GM19023 (cell line): Measurements from ENCODE around the gene GPR22.

Source experiments
- ATAC-seq: cut with Tn5 transposase; IDR thresholded peaks from one replicate; pipeline ENCODE4 v1.9.1; 2021; ENCODE audit warnings: mild to moderate bottlenecking, moderate library complexity; ENCODE audit not compliant: unreplicated experiment

Gene GPR22, protein sequence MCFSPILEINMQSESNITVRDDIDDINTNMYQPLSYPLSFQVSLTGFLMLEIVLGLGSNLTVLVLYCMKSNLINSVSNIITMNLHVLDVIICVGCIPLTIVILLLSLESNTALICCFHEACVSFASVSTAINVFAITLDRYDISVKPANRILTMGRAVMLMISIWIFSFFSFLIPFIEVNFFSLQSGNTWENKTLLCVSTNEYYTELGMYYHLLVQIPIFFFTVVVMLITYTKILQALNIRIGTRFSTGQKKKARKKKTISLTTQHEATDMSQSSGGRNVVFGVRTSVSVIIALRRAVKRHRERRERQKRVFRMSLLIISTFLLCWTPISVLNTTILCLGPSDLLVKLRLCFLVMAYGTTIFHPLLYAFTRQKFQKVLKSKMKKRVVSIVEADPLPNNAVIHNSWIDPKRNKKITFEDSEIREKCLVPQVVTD

DNA sequence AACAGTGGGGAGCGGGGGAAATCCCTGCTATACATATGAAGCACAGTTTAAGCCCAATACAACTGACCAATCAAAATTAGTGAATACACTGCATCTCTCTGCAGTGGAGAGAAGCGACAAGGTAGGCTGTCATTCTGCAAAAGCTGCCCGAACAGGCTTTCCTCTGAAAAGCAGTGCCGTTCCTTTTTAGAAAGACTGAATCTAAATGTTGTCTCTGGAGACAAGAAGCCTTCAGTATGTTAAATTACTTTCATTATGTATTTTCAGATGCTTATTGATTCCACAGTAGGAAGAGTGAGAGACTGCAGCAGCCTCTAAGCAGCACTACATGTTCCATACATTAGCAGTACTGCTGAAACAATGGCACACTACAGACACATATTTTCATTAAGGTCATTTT lies at the start of gene GPR22:
TSS of gene GPR22 (plus strand) at position 129 of the 400 bp plus-strand sequence. CDS start 4,004 bp downstream, outside the sequence.
- no peak for ATAC-seq

DNA sequence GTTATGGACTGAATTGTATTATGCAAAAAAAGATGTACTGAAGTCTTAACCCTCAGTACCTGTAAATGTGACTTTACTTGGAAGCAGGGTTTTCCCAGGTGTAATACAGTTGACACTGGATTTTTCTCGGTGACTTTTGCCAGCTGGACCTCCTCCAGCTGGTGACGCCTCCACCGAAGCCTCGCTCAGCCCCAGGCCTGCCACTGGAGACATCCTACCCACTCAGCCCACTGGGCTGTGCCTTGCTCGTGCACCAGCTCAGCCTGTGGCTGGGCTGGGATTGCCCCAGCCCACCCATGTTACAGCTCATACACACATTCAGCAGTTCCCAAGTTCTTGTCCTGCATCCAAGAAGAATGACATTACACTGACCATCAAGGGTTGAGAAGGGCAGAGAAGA lies 42.4 kb upstream of the GPR22 start:
- ATAC-seq: no peak

- no peak for ATAC-seq
Measured at GRCh38 chr7:107428642-107429041, 41.2 kb upstream of the GPR22 start.

DNA sequence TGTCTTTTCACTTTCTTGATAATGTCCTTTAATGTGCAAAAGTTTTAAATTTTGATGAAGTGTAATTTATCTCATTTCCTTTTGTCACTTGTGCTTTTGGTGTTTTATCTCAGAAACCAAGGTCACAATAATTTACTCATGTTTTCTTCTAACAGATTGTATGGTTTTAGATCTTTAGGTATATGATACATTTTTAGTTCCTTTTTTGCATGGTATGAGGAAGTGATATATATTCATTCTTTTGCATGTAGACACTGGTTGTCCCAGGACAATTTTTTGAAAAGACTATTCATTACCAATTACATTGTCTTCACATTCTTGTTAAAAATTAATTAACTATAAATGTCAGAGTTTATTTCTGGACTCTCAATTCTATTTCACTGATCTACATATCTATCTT lies 39.8 kb upstream of the GPR22 start:
- ATAC-seq: no peak

- ATAC-seq: no peak
Measured at GRCh38 chr7:107432261-107432660, 37.6 kb upstream of the GPR22 start.

DNA sequence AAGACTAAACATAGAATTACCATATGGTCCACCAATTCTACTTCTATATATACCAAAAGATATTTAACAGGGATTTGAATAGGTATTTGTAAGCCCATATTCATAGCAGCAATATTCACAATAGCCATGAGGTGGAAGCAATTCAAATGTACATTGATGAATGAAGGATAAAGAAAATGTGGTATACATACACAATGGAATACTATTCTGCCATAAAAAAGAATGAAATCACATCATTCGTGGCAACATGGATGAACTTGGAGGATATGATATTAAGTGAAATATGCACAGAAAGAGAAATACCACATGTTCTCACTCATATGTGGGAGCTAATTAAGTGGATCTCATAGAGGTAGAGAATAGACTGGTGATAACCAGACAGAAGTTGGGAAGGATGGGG lies 34.1 kb upstream of the GPR22 start:
- no peak for ATAC-seq

- no peak for ATAC-seq
Measured at GRCh38 chr7:107439025-107439424, 30.8 kb upstream of the GPR22 start.

- ATAC-seq: no peak
Measured at GRCh38 chr7:107441581-107442422, 28.1 kb upstream of the GPR22 start.

DNA sequence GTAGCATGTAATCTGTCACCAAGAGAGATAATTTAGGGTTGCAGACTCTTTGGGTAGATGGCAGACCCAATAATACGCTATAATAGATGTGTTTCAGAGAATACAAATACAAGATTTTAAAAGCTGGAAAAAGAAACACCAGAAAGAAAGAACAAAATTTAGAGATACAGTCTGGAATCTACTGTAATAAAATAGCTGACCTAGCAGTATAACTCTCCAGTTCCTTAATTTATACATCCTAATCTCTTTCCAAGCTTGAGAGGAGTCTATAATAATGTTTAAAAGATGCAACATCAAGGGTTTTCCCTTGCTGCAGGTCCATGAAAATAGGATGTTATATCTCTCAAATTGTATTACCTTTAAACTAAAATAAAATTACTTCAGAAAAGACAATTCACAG lies 27.2 kb upstream of the GPR22 start:
- no peak for ATAC-seq

- ATAC-seq: no peak
Measured at GRCh38 chr7:107446531-107446930, 23.3 kb upstream of the GPR22 start.

DNA sequence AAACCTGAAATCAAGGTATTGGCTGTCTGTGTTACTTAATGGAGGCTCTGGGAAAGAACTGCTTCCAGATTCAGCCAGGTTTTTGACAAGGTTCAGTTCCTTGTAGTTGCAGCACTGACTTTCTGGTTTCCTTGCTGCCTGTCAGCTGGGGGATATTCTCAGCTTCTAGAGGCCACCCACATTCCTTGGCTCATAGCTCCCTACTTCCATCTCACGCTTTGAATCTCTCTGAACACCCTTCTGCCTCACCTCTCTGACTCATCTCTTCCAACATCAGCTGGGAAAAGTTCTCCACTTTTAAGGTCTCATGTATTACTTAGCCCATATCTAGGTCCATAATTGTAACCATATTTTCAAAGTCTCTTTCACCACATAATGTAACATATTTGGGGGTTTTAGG lies 22.9 kb upstream of the GPR22 start:
- no peak for ATAC-seq

GRCh38 chr7:107450970-107451369 lies 18.9 kb upstream of the GPR22 start:
- ATAC-seq: no peak

DNA sequence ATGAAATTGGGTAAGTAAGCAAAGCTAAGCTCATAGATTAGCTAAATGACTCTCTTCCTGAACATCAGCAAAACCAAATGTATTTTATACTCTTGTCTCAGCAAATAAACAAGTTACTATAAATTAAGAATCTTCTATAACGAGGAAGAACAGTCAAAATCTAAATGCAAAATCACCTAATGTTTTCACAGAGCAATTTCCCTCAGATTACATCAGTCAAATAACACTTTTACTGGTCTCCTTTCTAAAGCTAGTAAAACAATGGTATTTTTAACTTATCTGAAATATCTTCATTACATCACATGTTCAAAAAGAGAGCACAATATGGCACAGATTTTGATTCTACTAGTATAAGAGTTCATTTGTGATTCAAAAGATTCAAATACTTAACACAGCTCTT lies 16.5 kb upstream of the GPR22 start:
- ATAC-seq: no peak

DNA sequence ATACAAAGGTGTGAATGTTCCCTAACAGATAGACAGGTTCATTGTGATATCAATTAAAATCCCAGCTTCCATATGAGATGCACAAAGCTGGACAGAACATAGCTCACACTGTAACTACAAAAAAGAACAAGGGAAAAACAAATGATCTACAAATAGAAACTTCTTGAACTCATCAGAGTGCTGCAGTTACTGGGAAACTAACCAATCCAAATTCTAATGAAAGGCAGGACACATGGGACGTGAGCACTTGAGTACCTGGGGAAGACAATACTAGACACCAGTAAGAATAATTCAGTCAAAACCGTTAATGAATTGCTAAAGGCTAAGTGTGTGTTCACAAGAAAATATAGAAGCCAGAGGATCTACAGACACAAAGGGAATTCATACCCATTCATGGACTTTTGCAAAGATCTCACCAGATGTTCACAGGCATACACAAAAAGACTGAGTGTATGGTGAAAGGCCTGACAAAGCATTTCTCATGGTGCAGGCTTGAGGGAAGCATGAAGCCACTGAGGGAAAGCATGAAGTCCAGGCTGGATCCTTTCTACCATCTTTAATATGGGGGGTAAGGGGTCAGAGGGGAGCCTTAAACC lies 7.8 kb upstream of the GPR22 start:
- ATAC-seq: no peak

- ATAC-seq: no peak
Measured at GRCh38 chr7:107463139-107464078, 6.4 kb upstream of the GPR22 start.

DNA sequence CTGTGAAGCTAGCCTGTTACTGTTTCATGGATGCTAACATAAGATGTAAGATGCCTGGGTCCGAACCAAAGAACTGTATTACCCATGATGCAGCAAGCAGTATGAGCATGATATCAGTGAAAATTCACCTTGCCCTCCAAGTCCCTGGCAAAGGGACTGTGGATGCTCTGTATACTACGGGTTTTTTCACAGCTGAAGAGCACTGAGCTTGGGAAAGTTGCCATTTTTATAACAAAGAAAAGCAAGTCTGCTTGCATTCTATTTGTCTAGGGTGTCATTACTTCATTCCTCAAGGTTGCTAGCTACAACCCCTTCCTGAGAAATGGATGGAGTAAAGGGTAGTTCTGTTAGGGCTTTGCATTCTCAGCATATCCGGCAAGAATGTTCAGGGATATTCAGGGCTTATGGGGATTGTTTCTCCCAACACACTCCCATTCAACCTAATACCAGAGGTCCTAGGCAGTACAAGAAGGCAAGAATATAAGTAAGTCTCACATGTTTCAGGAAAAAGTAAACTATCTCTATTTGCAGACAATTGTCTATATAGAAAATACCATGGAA lies 5.1 kb upstream of the GPR22 start:
- ATAC-seq: no peak

GRCh38 chr7:107467972-107468371 lies 1.9 kb upstream of the GPR22 start:
- no peak for ATAC-seq

- ATAC-seq: no peak
Measured at GRCh38 chr7:107468824-107469223, 1.0 kb upstream of the GPR22 start.

GRCh38 chr7:107471292-107472070 lies 1.6 kb downstream of the GPR22 start:
- ATAC-seq: no peak
